GM15510 (cell line): ENCODE measurements around the gene FAM114A2.

Experiments used
- POLR2A ChIP-seq: IDR thresholded peaks from 3 replicates; pipeline ENCODE4 v1.6.1; 2011; ENCODE audit warnings: borderline replicate concordance; ENCODE audit not compliant: insufficient read length; ENCODE audit errors: extremely low read depth

Gene FAM114A2

DNA sequence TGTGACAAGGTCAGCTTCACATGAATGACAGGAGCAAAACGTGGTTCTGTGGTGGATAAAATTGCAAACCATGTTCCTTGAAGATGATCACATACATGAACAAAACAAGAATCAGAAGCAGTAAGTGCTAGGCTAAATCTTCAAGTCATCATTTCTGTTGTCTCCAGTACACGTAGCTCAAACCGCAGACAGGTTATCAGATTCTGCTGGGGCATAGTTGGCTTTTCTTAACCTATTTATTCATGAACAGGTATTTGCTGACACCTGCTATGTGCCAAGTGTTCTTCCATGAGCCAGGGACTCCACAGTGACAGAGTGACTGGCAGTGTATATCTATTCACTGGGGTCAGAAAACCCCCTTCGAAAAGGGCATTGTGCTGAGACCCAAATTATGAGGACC lies 20.9 kb upstream of the FAM114A2 start:
- TF ChIP-seq POLR2A: no peak

DNA sequence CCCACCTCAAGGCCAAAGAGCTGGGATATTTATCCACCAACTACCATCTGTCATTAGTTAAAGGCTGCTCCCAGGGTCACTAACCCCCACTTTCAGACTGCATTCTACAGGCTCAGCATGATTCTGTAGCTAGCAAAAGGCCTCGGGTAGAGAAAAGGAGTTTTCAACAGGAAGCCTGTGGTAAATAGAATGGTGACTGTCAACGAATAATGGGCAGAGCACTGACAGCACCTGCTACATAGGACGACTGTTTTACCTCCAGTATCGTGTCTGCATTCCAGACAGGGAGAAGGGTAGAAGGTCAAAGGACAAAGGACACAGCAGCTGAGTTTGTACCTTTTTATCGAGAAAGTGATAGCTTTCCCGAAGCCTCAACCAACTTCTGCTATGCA lies 20.3 kb upstream of the FAM114A2 start:
- TF ChIP-seq POLR2A: no peak

DNA sequence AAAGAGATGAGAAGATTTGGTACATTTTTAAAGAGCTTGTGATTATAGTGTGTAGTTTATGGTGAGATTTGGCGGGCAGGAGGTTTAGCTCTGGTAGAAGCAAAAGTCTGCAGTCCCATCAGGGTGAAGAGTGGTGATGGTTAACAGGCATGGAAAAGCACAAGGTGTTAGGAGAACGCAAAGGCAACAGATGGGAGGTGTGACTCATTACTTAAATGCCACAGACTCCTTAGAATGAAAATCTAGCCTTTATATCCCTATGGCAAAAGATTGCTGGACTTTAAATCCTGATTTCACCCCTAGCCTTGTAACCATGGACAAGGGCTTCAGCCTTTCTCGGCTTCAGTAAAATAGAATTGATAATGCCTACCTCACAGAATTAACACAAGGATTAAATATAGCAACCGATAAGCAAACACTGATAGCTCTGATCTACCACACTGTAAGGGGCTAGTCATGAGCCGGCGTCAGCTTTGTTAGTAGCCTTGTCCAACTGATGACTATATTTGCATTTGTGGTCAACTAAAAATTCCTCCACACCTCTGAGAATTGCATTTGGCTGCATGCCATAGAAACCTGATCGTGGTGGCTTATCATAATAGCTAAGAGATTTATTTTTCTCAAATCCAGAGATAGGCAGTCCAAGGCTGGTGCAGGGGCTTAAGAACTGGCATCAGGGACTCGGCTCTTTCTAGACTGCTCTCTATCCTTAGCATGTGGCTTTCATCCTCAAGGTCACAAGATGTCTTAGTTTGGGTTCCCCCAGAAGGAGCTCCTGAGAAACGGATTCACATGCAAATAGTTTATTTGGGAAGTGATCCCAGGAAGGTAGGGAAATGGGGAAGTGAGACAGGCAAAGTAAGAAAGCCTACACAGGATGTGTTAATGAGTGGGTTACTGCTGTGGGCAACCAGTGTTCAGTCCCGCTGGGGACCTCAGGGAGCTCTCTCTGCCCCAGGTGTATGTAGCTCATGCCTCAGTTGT lies 19.6 kb upstream of the FAM114A2 start:
- no peak for TF ChIP-seq POLR2A

DNA sequence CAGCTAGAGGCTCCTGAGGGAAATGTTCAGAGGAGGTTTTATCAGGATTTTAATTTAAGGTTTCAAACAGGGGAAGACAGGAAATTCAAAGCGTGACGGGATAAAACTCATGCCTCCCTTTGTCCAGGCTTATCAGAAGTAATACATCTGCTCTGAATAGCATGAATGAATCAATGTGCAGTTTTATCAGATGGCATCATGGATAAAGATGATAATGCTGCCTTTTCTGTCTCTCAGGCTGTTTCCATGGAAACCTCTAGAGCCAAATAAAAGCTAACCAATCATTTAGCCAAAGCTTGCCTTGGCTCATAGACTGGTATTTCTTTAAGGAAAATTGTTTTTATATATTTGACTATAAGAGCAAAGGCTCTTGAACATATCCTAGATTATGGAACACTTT lies 16.5 kb upstream of the FAM114A2 start:
- TF ChIP-seq POLR2A: no peak

GRCh38 chr5:154053468-154053867 lies 14.8 kb upstream of the FAM114A2 start:
- no peak for TF ChIP-seq POLR2A

- TF ChIP-seq POLR2A: no peak
Observed at GRCh38 chr5:154049636-154050035, 10.9 kb upstream of the FAM114A2 start.

DNA sequence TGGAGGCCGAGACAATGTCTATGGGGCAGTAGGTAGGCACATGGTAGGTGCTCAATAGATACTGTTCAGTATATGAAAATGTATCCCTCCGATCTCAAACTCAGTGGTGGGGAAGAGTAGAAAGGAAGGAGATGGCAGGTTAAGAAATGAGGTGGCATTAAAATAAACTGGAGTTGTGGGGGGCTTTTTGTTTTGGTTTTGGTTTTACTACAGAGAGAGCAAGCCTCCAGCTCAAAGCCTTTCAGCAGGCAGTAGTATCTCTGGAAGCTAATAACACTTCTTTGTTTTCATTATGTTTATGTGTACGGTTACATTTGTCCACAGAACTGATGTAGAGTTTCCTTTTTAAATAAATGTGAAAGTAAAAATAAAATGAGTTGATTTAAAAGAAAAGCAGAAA lies 8.6 kb upstream of the FAM114A2 start:
- TF ChIP-seq POLR2A: no peak

DNA sequence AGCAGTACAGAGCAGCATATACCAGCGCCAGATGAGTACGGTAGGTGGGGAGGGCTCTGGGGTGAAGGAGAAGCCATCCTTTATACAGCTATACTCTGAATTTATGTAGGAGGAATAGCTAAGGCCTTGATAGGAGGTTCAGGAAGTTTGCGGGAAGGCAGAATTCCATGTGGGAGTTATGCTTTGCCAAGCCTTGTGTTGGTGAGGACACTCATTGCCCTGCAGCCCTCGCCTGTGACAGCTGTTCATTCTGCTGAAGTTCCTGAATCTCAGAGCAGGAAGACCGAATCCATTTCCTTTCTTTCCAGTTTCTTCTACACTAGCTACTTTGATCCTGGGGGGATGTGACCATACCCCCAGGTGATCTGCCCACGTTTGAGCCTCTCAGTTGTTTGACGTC lies 7.8 kb upstream of the FAM114A2 start:
- no peak for TF ChIP-seq POLR2A

- no peak for TF ChIP-seq POLR2A
Observed at GRCh38 chr5:154044581-154044980, 5.9 kb upstream of the FAM114A2 start.

- no peak for TF ChIP-seq POLR2A
Observed at GRCh38 chr5:154044099-154044498, 5.4 kb upstream of the FAM114A2 start.

GRCh38 chr5:154042766-154043165 lies 4.1 kb upstream of the FAM114A2 start:
- no peak for TF ChIP-seq POLR2A

DNA sequence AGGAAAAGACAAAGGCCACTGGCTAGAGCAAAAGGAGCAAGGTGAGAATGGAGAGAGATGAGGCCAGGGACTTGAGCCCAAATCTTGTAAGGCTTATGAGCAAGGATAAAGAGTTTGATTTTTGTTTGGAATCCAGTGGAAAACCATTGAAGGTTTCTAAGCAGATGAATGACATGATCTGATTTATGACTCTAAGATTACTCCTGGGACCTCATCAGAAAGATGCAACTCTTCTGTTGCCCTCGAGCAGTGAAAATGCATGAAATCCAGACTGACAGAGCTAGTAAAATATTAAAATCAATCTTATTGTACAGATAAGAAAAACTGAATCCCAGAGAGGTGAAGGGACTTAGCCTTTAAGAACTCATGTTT lies 734 bp upstream of the FAM114A2 start:
- no peak for TF ChIP-seq POLR2A

DNA sequence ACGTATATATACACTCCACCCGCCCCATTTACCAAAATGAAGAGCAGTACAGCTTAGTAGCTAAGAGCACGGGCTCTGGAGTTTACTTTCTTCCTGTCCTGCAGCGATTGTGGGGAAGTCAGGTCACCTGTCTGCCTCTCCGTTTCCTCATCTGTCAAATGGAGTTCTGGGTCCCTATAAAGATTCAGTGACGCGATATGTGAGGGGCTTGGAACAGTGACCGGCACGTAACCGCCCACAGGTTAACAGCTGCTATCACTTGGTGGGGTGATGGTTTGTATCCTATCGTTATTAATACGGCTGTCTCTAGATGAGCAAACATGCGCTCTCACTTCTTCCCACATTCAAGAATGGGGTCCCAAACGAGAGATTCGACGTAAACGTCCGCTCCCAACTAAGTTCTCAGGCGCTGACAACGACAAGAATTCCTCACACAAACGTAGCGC lies 426 bp downstream of the FAM114A2 start:
- no peak for TF ChIP-seq POLR2A

DNA sequence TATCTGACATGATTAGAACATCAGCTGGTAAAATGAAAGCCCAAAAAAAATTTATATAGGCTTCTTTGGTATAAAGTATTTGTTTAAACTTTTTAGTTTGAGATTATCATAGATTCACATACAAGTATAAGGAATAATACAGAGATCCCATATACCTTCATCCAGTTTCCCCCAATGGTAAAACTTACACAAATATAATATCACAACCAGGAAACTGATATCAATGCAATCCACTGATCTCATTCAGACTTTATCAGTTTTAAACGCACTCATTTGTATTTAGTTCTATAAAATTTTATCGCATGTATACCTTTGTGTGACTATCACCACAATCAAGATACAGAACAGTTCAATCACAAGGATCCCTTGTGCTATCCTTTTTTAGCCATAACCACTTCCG lies 3.8 kb downstream of the FAM114A2 start:
- no peak for TF ChIP-seq POLR2A

DNA sequence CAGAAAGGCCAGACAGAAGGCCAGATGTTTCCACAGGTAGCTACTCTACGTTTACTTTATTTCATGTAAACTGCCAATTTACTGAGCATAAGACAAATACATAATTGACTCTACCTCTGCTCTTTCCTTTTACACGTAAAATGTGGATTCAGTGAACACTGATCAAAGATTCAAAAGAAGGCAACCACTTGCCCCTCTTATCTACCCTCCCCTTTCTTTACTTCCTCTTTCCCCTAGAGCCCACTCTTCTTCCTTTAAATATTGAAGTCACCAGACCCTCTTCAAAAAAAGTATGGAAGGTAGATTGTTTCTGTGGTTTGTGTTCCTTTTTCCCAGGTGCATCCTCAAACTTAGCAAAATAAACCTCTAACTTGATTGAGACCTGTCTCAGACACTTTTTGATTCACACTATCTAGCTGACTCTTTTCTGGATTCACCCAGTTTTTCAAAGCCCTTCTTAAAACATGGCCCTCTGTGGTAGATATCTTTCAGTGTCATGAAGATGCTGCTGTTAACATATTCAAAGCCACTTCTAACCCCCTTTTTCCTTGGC lies 6.7 kb downstream of the FAM114A2 start:
- TF ChIP-seq POLR2A: no peak

DNA sequence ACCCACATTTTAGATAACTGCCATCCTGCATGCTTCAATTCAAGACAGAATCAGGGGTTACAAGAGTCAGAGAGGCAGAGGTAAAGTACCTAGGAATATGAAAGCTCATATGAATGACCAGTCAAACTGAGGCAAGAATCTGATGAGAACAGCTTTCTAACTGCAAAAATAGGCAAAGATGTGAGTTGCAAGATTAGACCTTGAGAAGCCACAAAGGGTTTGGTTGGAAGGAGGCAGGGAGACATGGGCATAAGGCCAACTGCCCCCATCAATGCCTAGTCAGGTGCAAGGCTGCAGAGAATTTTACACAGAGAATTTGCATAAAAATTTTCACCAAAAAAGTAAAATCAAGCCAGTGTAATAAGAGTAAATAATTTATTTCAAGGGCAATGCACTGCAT lies 12.8 kb downstream of the FAM114A2 start:
- no peak for TF ChIP-seq POLR2A
